ENCODE data around the gene IL4R.

Gene IL4R

GRCh38 chr16:27410761-27411160, 97.0 kb downstream of the IL4R start:
- Histone ChIP-seq H3K14ac (ENCODE audit: low read length) (no peak overlapping the region), H3K9me3 (ENCODE audit: insufficient read depth, low read depth, low read length) (no peaks in the 10 kb centered on the region), H3K27ac (ENCODE audit: low read depth, low read length) (no peak overlapping the region), H3K23ac (ENCODE audit: low read length) (no peak overlapping the region), H3K4me3 (ENCODE audit: low read depth, low read length) (no peak overlapping the region), H4K8ac (ENCODE audit: low read depth, low read length) (no peak overlapping the region), H3K4ac (ENCODE audit: low read depth, low read length) (no peak overlapping the region), H3K79me2 (ENCODE audit: control insufficient read depth, insufficient read depth, low read length, poor library complexity) (no peaks in the 10 kb centered on the region), H3K18ac (ENCODE audit: low read length) (no peak overlapping the region), H3K79me1 (ENCODE audit: low read length) (no peaks in the 10 kb centered on the region), H2BK5ac (ENCODE audit: low read depth, low read length, poor library complexity) (no peak overlapping the region), H2AK5ac (ENCODE audit: low read length) (no peak overlapping the region), H2BK12ac (ENCODE audit: low read length) (no peak overlapping the region), H2BK120ac (ENCODE audit: insufficient read depth, low read length, poor library complexity) (no peak overlapping the region), H3K9ac (ENCODE audit: low read length) (no peak overlapping the region), H3K4me1 (ENCODE audit: control insufficient read depth in 1 of 2, insufficient read depth in 2 of 2, low read length in 2 of 2) (no peaks in the 10 kb centered on the region), H3K4me2 (ENCODE audit: low read length) (no peak overlapping the region), H3K36me3 (ENCODE audit: control insufficient read depth in 1 of 2, insufficient read depth in 2 of 2, low read length in 2 of 2) (no peaks in the 10 kb centered on the region), H3K27me3 (ENCODE audit: insufficient read depth, low read length) (no peaks in the 10 kb centered on the region), H4K12ac (ENCODE audit: low read depth, low read length) (no peak overlapping the region), H4K91ac (ENCODE audit: low read depth, low read length) (no peak overlapping the region), H2AFZ (ENCODE audit: insufficient read depth, low read length, poor library complexity) (no peak overlapping the region)
- DNase-seq, result no peak
- WGBS (ENCODE audit: extremely low coverage, insufficient coverage, insufficient read length), result no CpG with 5 or more reads among the region's 1 CpG

GRCh38 chr16:27413956-27414355, 100.2 kb downstream of the IL4R start:
- H2AK5ac ChIP-seq (ENCODE audit: low read length), result no peak overlapping the region
- WGBS (ENCODE audit: extremely low coverage, insufficient coverage, insufficient read length), result no CpG with 5 or more reads among the region's 2 CpGs
- H2BK12ac ChIP-seq (ENCODE audit: low read length), result no peak overlapping the region
- no peaks in the 10 kb centered on the region for H3K79me2 ChIP-seq (ENCODE audit: control insufficient read depth, insufficient read depth, low read length, poor library complexity)
- H4K91ac ChIP-seq (ENCODE audit: low read depth, low read length), result no peak overlapping the region
- H3K79me1 ChIP-seq (ENCODE audit: low read length), result no peaks in the 10 kb centered on the region
- no peaks in the 10 kb centered on the region for H3K36me3 ChIP-seq (ENCODE audit: control insufficient read depth in 1 of 2, insufficient read depth in 2 of 2, low read length in 2 of 2)
- no peak overlapping the region for H3K27ac ChIP-seq (ENCODE audit: low read depth, low read length)
- no peak overlapping the region for H3K23ac ChIP-seq (ENCODE audit: low read length)
- H3K4me2 ChIP-seq (ENCODE audit: low read length), result no peak overlapping the region
- H2BK120ac ChIP-seq (ENCODE audit: insufficient read depth, low read length, poor library complexity), result no peak overlapping the region
- no peak overlapping the region for H3K4me3 ChIP-seq (ENCODE audit: low read depth, low read length)
- H4K8ac ChIP-seq (ENCODE audit: low read depth, low read length), result no peak overlapping the region
- H3K27me3 ChIP-seq (ENCODE audit: insufficient read depth, low read length), result no peaks in the 10 kb centered on the region
- no peak overlapping the region for H3K14ac ChIP-seq (ENCODE audit: low read length)
- H3K9me3 ChIP-seq (ENCODE audit: insufficient read depth, low read depth, low read length), result no peaks in the 10 kb centered on the region
- DNase-seq, result no peak
- H4K12ac ChIP-seq (ENCODE audit: low read depth, low read length), result no peak overlapping the region
- H3K4ac ChIP-seq (ENCODE audit: low read depth, low read length), result no peak overlapping the region
- H3K18ac ChIP-seq (ENCODE audit: low read length), result no peak overlapping the region
- H2AFZ ChIP-seq (ENCODE audit: insufficient read depth, low read length, poor library complexity), result no peak overlapping the region
- no peaks in the 10 kb centered on the region for H3K4me1 ChIP-seq (ENCODE audit: control insufficient read depth in 1 of 2, insufficient read depth in 2 of 2, low read length in 2 of 2)
- no peak overlapping the region for H2BK5ac ChIP-seq (ENCODE audit: low read depth, low read length, poor library complexity)
- H3K9ac ChIP-seq (ENCODE audit: low read length), result no peak overlapping the region

Measured in trophoblast cell (in vitro differentiated cells and primary cell).